Chondrocyte (in vitro differentiated cells): ENCODE measurements around the gene PBX4. TPM values are rescaled to one million over a fixed set of nuclear protein-coding genes. Genes with fewer than 3 reads are reported as not detected.
"Not testable (repeated sequence)": the region's sequence is repeated elsewhere in the genome, so short reads cannot be mapped to it uniquely, and the experiment has no call there.

Experiments
- DNase-seq: peaks from one replicate; pipeline ENCODE4 v3.0.0; 2021; ENCODE audit warnings: mixed read lengths, low spot score
- H3K27ac Mint-ChIP-seq: one replicate; pipeline ENCODE4 v1.8.0; 2021; ENCODE audit warnings: mild to moderate bottlenecking, moderate library complexity, mixed read lengths; ENCODE audit not compliant: unreplicated experiment
- H3K27me3 Mint-ChIP-seq: 2 replicates; pipeline ENCODE4 v1.8.0; 2021; ENCODE audit warnings: low read depth, mixed read lengths
- H3K36me3 Mint-ChIP-seq: 2 replicates; pipeline ENCODE4 v1.8.0; 2021; ENCODE audit warnings: low read depth, mixed read lengths
- H3K4me1 Mint-ChIP-seq: 2 replicates; pipeline ENCODE4 v1.8.0; 2021; ENCODE audit warnings: low read depth, mild to moderate bottlenecking, mixed read lengths
- H3K4me3 Mint-ChIP-seq: one replicate; pipeline ENCODE4 v1.8.0; 2021; ENCODE audit warnings: mild to moderate bottlenecking, moderate library complexity, mixed read lengths; ENCODE audit not compliant: unreplicated experiment
- H3K9me3 Mint-ChIP-seq: 2 replicates; pipeline ENCODE4 v1.8.0; 2021; ENCODE audit warnings: low read depth, mixed read lengths
- total RNA-seq: library from RNA; stranded (reverse); gene quantifications from 3 replicates; pipeline ENCODE4 v1.2.1, GENCODE V29; 2021
- TF ChIP-seq, protein P1 (sequence below): fragments of 200-600 bp; sonication (generic); IDR thresholded peaks from 2 replicates; pipeline ENCODE4 v1.5.0; 2021; ENCODE audit warnings: antibody characterized with exemption, mild to moderate bottlenecking, moderate library complexity

PBX4 gene
- total RNA-seq, 1 donor from 2014 or later, result 1.2 TPM

GRCh38 chr19:19600793-19601330, 17.6 kb downstream of the PBX4 start:
- H3K27ac Mint-ChIP-seq, result no peak overlapping the region
- no peaks in the 10 kb centered on the region for H3K9me3 Mint-ChIP-seq
- H3K36me3 Mint-ChIP-seq, result no peaks in the 10 kb centered on the region
- no peak for DNase-seq
- no peak overlapping the region for H3K4me3 Mint-ChIP-seq
- peaks cover 2% of the 10 kb centered on the region for H3K4me1 Mint-ChIP-seq
- H3K27me3 Mint-ChIP-seq, result no peaks in the 10 kb centered on the region
- TF ChIP-seq, protein P1, sequence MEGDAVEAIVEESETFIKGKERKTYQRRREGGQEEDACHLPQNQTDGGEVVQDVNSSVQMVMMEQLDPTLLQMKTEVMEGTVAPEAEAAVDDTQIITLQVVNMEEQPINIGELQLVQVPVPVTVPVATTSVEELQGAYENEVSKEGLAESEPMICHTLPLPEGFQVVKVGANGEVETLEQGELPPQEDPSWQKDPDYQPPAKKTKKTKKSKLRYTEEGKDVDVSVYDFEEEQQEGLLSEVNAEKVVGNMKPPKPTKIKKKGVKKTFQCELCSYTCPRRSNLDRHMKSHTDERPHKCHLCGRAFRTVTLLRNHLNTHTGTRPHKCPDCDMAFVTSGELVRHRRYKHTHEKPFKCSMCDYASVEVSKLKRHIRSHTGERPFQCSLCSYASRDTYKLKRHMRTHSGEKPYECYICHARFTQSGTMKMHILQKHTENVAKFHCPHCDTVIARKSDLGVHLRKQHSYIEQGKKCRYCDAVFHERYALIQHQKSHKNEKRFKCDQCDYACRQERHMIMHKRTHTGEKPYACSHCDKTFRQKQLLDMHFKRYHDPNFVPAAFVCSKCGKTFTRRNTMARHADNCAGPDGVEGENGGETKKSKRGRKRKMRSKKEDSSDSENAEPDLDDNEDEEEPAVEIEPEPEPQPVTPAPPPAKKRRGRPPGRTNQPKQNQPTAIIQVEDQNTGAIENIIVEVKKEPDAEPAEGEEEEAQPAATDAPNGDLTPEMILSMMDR, result no peak

- H3K36me3 Mint-ChIP-seq, H3K4me3 Mint-ChIP-seq, H3K4me1 Mint-ChIP-seq, H3K27ac Mint-ChIP-seq, DNase-seq, H3K9me3 Mint-ChIP-seq, H3K27me3 Mint-ChIP-seq: not testable (repeated sequence)
These were observed 19.6 kb downstream of the PBX4 start for GRCh38 chr19:19598728-19599451.

GRCh38 chr19:19597809-19598306, 20.6 kb downstream of the PBX4 start:
- TF ChIP-seq, protein P1, result no peak
- Mint-ChIP-seq H3K4me1 (peaks cover 9% of the 10 kb centered on the region), H3K27ac (no peak overlapping the region), H3K27me3 (no peaks in the 10 kb centered on the region), H3K9me3 (no peaks in the 10 kb centered on the region), H3K36me3 (no peaks in the 10 kb centered on the region), H3K4me3 (no peak overlapping the region)
- DNase-seq, result no peak

DNA sequence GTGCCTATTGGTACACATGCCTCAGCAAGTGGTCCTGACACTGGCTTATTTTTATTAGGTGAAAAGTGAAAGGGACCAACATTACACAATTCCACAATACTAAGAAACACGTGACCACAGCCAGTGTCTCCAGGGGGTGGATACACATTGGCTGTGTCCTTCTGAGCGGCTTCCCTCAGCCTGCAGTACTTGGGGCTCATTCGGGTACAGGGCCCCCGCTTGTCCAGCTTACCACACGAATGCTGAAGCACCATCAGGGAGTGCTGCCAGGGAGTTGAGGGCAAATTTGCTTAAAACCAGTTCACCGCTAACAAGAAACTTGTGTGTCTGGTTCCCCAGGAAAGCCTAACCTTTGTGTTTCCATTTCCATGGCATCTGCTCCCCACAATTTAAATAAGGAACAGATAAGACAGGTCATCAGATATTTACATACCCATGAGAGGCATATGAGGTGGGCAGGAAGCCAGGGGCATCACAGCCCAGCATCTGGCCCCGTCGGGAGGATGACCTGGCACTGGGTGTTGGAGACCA, 23.3 kb downstream of the PBX4 start:
- Mint-ChIP-seq H3K9me3 (no peaks in the 10 kb centered on the region), H3K4me1 (peaks cover 27% of the 10 kb centered on the region), H3K4me3 (no peak overlapping the region), H3K27me3 (no peaks in the 10 kb centered on the region), H3K36me3 (no peaks in the 10 kb centered on the region), H3K27ac (no peak overlapping the region)
- DNase-seq, result no peak
- TF ChIP-seq, protein P1, result no peak

GRCh38 chr19:19594381-19594780, 24.1 kb downstream of the PBX4 start:
- Mint-ChIP-seq H3K36me3 (no peaks in the 10 kb centered on the region), H3K9me3 (no peaks in the 10 kb centered on the region), H3K4me3 (no peak overlapping the region), H3K27me3 (no peaks in the 10 kb centered on the region), H3K27ac (no peak overlapping the region), H3K4me1 (peaks cover 27% of the 10 kb centered on the region)
- no peak for DNase-seq
- TF ChIP-seq, protein P1, result no peak
